Amniotic stem cell (primary cell): ENCODE results near the gene GDNF.

Experiments used
- DNase-seq: peaks from one replicate; lab custom pipeline; 2025; lab: John Stamatoyannopoulos, UW

GDNF gene

GRCh38 chr5:37846786-37847310 lies 7.0 kb upstream of the GDNF start:
- DNase-seq = no peak

GRCh38 chr5:37844009-37844408 lies 4.2 kb upstream of the GDNF start:
- DNase-seq = no peak

GRCh38 chr5:37842048-37842447 lies 2.2 kb upstream of the GDNF start:
- DNase-seq = no peak

DNA sequence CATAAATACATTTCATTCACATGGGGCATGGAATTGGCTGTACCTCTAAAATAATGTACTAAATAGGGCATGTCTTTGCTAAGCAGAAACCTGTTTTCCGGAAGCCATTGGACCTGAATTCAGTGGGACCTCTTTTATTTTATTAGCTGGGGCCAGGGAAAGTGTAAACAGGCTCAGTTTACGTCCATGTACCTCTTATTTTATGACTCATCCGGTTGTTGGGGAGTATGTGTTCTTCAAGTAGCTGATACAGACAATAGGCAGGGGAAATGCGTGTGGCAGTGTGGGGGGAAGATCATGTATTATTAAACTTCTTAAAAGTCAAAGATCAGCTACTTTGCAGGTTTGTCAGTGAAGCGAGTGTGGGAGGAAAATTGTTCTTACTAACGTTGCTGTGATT lies 1.4 kb upstream of the GDNF start:
- DNase-seq = no peak

DNA sequence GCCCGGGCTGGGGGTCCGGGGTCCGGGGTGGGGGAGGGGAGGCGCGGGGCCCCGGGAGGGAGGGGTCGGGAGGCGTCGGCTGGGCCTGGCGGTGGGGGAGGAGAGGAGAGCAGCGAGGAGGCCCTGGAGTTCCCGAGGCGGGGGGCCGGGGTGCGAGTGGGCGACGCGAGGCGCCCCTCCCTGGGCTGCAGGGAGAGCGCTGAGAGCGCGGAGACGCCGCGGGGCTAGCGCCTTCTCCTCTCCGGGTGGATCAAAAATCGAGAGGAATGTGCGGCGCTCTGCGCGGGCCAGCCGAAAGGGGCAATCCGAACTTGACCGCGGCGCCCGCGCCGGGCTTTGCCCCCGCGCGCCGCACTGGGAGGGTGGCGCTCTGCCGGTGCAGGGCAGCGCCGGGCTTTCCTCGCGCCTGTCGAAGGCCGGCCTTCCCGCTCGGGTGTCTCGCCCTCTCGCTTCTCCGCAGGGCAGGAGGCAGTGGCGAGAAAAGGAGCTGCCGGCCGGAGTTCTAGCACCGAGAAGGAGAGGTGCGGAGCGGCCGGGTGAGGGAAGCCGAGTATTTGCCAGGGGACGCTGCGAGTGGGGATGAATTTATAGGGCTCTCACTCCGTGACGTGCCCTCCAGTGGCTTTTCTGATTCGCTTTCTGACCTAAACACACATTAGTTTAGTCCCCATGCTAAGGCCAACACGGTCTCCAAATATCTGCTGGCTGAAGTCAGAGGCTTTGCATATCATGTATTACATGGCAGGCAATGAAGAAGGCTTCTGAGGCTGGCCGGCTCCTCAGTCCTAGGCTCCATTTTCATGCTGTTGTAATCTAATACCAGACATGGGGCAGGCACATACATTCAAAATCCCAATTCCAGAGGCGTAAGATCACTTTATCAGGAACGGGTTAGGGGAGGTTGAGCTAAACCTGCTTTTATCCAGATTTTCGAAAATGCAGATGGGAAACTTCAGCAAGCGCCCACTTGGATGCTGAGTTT lies 503 bp upstream of the GDNF start:
- peak; percentile 60 for DNase-seq

GRCh38 chr5:37838933-37839341 lies 904 bp downstream of the GDNF start:
- DNase-seq = no peak

GRCh38 chr5:37838152-37838932 lies 1.5 kb downstream of the GDNF start:
- DNase-seq = no peak

- DNase-seq = peak; percentile 58
Observed at GRCh38 chr5:37837414-37838032, 2.3 kb downstream of the GDNF start.

GRCh38 chr5:37836592-37837413 lies 3.0 kb downstream of the GDNF start:
- no peak for DNase-seq

DNA sequence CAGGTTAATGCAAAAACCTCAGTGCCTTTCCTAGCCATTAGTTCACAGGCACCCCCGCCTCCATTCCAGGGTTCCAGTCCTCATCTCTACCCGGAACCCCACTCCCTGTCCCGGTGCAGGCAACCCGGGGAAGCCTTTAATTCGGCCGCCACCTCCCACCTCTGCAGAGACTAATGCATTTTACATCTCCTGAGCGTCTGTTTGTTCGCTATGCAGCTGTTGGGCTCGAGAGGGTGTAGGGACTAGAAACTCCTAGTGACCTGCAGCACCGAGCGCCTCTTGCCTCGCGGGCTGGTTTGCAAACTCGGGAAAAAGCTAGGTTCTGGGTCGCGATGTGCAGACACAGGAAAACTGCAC lies 3.6 kb downstream of the GDNF start:
- DNase-seq = no peak

DNA sequence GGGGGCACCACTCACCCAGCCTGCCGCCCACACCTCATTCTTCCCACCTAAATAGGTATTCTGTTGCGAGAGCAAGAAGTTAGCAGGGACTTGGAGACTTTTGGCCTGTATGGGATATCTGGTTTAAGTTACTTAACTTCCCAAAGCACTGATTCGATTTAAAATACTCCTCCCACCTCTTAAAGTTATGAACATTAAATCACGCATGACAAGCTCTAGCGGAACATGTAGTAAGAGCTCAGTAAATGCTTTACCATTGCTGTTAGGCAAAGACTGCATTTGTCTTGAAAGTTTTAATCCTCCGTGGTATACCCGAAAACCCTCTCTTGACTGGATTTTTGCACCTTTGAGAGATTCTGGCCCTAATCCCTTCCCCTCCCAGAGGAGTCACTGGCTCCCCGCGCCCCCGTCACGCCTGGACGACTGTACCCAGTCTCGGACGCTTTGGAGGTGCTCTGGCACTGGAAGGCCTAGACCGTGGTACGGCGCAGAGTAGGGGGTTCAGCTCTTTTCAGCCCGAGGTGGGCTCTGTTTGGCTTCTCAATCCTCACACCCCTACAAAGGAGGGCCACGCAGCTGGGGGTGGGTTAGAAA lies 4.4 kb downstream of the GDNF start:
- DNase-seq = no peak

DNA sequence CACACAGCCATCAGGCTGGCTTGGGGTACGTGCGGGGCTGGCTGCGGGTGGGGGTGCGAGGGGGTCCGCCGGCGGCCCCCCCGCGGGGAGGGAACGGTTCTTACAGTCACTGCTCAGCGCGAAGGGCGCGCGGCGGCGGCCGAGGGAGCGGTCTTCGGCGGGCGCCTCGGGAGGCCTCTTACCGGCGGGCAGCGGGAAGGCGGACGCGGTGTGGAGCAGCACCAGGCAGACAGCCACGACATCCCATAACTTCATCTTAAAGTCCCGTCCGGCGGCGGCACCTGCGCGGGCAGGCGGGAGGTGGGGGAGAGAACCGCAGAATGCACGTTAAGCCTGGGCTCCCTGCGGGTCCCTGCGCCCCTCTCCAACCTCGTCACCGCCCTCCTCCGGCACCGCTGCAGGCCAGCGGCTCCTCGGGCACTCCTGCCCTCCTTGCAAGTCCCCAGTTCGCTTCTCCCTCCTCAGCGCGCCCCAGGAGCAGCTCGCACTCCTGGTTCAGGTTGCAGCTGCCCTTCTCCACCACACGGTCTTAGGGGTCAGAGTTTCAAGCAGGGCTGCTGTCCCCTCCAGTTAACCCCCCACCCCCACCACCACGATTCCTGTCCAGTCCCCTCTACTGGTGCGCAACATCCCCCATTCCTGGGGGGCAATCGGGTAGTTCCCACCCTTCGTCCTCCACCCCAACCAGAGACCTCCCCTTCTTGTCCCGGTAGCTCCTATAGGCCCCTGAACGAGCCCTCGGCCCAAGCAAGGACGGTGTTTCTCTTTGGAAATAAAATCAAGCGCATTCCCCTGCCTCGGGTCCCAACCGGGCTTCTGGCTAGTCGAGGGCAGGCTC lies 5.1 kb downstream of the GDNF start:
- no peak for DNase-seq

GRCh38 chr5:37833990-37834389 lies 5.9 kb downstream of the GDNF start:
- DNase-seq = no peak

DNA sequence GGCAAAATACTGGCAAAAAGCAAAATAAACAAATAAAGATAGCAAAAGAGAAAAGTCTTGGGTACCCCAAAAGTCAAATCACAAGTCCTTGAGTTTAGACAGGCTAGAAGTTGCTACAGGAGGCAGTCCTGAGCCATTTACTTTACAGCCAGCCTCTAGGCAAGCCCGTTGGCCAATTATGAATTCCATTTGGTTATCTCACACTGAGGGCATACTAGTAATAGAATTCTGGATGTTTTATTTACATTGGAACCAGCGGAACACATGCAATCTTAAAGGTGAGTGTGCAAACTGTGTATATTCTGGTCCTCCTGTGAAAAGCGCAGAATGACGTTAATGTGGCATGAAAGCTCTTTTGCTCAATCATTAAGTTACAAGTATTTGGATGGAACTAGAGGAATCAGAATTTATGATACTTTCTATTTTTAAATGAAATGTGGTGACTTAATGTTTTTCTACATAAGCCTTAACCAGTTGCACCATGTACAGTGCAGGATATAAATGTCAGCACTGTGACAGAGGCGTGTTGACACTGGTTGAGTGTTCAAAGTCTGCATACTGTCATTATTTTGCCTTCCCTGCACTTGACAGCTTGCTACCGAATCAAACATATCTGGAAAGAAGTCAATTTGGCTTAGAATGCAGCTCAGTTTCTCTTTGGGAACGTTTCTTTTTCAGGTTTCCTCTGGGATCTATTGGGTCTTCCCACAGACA lies 7.9 kb downstream of the GDNF start:
- DNase-seq = no peak

GRCh38 chr5:37830348-37830747 lies 9.5 kb downstream of the GDNF start:
- DNase-seq = no peak

DNA sequence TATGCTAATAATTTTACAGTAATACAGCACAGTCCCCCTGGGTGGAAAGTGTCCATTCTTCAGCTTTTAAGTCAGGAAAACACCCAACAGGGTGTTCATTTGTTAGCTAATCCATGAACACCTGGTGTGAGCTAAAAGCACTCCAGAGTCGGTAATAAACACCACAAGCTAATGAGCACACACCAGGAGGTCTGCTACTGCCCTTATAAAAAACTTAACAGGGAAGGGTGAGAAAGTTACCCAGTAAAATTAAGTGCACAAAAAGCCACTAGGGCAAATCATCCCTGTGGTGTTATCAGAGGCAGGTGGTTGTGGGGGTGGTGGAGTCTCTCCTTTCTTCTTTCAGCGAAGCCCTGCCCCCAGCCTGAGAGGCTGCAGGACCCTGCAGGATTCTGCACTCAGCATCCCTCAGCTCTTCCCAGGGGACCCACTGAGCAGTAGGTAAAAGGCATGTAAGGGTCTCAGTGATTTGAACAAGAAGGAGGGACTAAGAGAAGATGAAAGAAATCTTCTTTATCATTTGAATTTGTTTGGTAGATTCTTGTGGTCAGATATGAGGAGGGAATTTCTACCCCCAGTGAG lies 14.4 kb downstream of the GDNF start:
- no peak for DNase-seq

DNA sequence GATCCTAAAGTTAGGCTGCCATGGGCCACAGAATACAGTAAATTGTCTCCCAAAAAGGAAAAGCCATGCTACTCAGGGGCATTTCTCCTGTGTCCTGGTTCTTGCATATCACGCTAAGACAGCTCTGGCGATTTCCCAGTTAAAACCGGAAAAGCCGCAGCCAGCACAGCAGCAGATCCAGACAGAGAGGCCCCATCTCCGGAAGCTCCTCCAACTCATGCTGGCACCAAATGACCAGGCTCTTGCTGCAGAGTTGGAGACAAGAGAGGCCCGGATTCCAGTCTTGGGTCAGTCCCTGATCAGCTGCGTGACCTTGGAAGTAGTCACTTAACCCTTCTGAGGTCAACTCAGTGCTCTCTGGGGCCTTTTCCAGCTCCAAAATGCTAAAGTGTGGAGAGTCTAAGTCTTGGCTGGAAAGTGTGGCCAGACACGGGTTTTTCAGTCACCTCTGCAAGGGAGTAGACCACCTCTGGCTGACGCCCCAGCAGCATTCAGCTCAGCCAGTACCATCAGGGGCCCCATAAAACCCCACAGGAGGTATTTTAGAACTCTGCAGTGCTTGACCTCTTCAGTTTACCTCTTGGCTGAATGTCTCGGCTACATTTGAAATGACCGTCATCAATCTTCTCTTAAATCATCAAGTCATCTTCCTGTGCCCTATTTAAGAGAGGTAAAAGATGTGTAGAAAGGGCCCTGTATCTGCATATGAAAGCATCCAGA lies 16.2 kb downstream of the GDNF start:
- DNase-seq = no peak

DNA sequence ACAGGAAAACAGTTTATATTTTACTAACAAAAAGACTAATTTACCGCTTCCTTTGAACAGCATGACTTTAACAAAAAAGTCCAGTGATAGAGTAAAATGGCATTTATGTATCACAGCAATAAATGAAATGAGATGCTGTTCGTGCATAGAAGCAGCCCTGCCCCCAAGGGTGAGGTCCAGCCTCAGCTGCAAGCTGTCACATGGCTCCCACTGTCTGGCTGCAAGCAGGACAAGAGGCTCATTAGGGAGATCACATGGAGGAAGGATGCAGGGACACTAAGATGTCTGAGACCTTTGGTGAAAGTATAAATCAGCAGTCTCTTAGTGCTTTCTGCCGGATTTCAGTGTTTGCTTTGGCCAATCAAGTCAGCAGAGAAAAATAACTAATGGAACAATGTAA lies 23.0 kb downstream of the GDNF start:
- no peak for DNase-seq

DNA sequence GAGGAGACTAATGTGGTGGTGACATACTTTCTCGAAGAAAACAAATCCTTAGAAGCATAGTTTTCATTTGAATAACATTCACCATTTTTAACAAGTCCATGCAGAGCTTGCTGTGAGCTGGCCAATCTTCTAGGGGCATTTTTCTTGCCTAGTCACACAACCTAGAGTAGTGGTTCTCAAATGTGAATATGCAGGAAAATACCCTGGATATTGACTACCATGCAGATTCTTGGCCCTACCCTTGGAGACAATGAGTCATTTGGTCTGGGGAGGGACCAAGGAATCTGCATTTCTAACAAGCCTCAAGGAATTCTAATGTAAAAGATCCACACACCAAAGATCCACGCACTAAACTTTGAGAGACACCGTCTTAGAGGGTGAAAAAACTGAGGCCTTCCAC lies 23.5 kb downstream of the GDNF start:
- DNase-seq = no peak
